Gastrocnemius medialis (tissue), 4 donors: Measurements from ENCODE around the gene GPATCH11.

Experiments used
- POLR2A ChIP-seq, 2 donors: fragments of 450-650 bp; IDR thresholded peaks; one replicate each; pipeline ENCODE4 v1.6.1; 2017; ENCODE audit warnings: antibody characterized with exemption in 2 of 2, mild to moderate bottlenecking in 2 of 2, moderate library complexity in 2 of 2
- TF ChIP-seq, protein P1 (sequence below), 5 experiments: fragments of 450-650 bp in 3 of 5; fragments of 200-600 bp in 2 of 5; sonication (generic) in 2 of 5; IDR thresholded peaks in 4 of 5; conservative IDR thresholded peaks in 1 of 5; 1 replicate in 4 of 5; 2 replicates in 1 of 5; pipeline ENCODE4 v1.5.1; 2016 to 2019; ENCODE audit warnings: antibody characterized with exemption in 5 of 5, mild to moderate bottlenecking in 3 of 5, moderate library complexity in 3 of 5

DNA sequence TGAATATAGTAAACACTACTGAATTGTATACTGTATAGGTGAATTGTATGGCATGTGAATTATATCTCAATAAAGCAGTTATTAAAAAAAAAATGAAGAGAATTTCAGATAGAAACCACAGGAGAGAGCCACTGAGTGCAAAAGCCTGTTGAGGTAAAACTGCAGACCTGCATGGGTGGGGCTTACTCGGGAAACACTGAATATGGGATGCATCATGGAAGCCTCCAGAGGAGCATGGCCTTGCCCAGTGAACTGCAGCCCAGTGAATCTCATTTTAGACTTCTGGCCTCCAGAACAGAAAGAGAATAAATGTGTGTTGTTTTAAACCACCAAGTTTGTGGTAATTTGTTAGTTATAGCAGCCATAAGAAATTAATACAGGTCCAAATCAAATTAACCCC lies 15.7 kb downstream of the GPATCH11 start:
- TF ChIP-seq, protein P1, sequence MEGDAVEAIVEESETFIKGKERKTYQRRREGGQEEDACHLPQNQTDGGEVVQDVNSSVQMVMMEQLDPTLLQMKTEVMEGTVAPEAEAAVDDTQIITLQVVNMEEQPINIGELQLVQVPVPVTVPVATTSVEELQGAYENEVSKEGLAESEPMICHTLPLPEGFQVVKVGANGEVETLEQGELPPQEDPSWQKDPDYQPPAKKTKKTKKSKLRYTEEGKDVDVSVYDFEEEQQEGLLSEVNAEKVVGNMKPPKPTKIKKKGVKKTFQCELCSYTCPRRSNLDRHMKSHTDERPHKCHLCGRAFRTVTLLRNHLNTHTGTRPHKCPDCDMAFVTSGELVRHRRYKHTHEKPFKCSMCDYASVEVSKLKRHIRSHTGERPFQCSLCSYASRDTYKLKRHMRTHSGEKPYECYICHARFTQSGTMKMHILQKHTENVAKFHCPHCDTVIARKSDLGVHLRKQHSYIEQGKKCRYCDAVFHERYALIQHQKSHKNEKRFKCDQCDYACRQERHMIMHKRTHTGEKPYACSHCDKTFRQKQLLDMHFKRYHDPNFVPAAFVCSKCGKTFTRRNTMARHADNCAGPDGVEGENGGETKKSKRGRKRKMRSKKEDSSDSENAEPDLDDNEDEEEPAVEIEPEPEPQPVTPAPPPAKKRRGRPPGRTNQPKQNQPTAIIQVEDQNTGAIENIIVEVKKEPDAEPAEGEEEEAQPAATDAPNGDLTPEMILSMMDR (IDR thresholded peaks at IDR 0.05 in 4 of 5, conservative IDR thresholded peaks at IDR 0.05 in 1 of 5), result no peak
- TF ChIP-seq POLR2A (IDR thresholded peaks at IDR 0.05), result no peak
